H1 (cell line): ENCODE measurements around the gene CFAP92. TPM values are rescaled to one million over a fixed set of nuclear protein-coding genes. Genes with fewer than 3 reads are reported as not detected.

Experiments used
- CTCF ChIA-PET: fragments of 300-600 bp; sonication (Branson Sonifier 250); formaldehyde crosslinking; loops from one replicate; lab custom pipeline; 2021; ENCODE audit not compliant: partially characterized antibody; lab: Charles Lee
- POLR2A ChIA-PET: fragments of 300-600 bp; sonication (Branson Sonifier 250); formaldehyde crosslinking; loops from one replicate; lab custom pipeline; 2021; ENCODE audit warnings: inconsistent platforms; ENCODE audit not compliant: partially characterized antibody; lab: Charles Lee
- DNase-seq, 2 experiments: peaks; one replicate each; pipeline versions ENCODE4 v3.0.0 to v3.0.0-alpha.2; 2010 to 2022; ENCODE audit warnings: low spot score in 2 of 2, low read depth in 1 of 2, mixed read lengths in 1 of 2
- FAIRE-seq: peaks from 2 replicates; lab custom pipeline; 2011; peaks lifted over from hg19 to GRCh38; lab: Jason Lieb, UNC
- H2AFZ ChIP-seq: 2 replicates; pipeline ENCODE4 v1.8.1; 2012; ENCODE audit warnings: low read length, inconsistent platforms
- H2AK5ac ChIP-seq: 2 replicates; pipeline ENCODE4 v1.6.1; 2013; ENCODE audit warnings: low read depth, low read length
- H2BK120ac ChIP-seq: replicated peaks from 2 replicates; pipeline ENCODE3; 2013; ENCODE audit warnings: low read depth, low read length, inconsistent platforms
- H2BK12ac ChIP-seq: 2 replicates; pipeline ENCODE4 v1.6.1; 2013; ENCODE audit warnings: low read depth, low read length
- H2BK15ac ChIP-seq: 2 replicates; pipeline ENCODE4 v1.6.1; 2013; ENCODE audit warnings: low read length
- H2BK20ac ChIP-seq: 2 replicates; pipeline ENCODE4 v1.6.1; 2013; ENCODE audit warnings: low read length
- H2BK5ac ChIP-seq: 2 replicates; pipeline ENCODE4 v1.6.1; 2013; ENCODE audit warnings: low read depth, low read length
- H3K14ac ChIP-seq: 2 replicates; pipeline ENCODE4 v1.6.1; 2013; ENCODE audit warnings: inconsistent platforms; ENCODE audit not compliant: insufficient read length
- H3K18ac ChIP-seq: 2 replicates; pipeline ENCODE4 v1.6.1; 2013; ENCODE audit warnings: low read length; ENCODE audit errors: extremely low read depth
- H3K23ac ChIP-seq: 2 replicates; pipeline ENCODE4 v1.6.1; 2013; ENCODE audit warnings: inconsistent platforms; ENCODE audit not compliant: insufficient read length
- H3K23me2 ChIP-seq: 2 replicates; pipeline ENCODE4 v1.6.1; 2013; ENCODE audit warnings: low read depth, low read length
- H3K27ac ChIP-seq: 2 replicates; pipeline ENCODE4 v1.6.1; 2011; ENCODE audit warnings: low read depth, low read length, inconsistent platforms
- H3K27me3 ChIP-seq, 4 experiments: replicated peaks in 1 of 4; 1 replicate in 1 of 4; 2 replicates in 3 of 4; pipeline versions ENCODE4 v1.6.1 to v1.8.1; 2011 to 2013; ENCODE audit warnings: low read length in 3 of 4, mild to moderate bottlenecking in 3 of 4, inconsistent platforms in 2 of 4, mixed read lengths in 2 of 4, moderate library complexity in 1 of 4; ENCODE audit not compliant: control insufficient read depth in 3 of 4, insufficient read depth in 3 of 4; ENCODE audit errors: extremely low read depth in 1 of 4
- H3K36me3 ChIP-seq, 4 experiments: 2 replicates each; pipeline versions ENCODE4 v1.6.1 to v1.8.1; 2011 to 2013; ENCODE audit warnings: mild to moderate bottlenecking in 4 of 4, low read length in 3 of 4, moderate library complexity in 2 of 4, control low read depth in 1 of 4, inconsistent platforms in 1 of 4; ENCODE audit not compliant: insufficient read depth in 4 of 4, control insufficient read depth in 2 of 4
- H3K4ac ChIP-seq: replicated peaks from 2 replicates; pipeline ENCODE3; 2013; ENCODE audit warnings: low read length, low read depth, mixed read lengths, inconsistent platforms; ENCODE audit not compliant: insufficient read length
- H3K4me1 ChIP-seq, 4 experiments: replicated peaks in 1 of 4; 1 replicate in 1 of 4; 2 replicates in 3 of 4; pipeline versions ENCODE4 v1.6.1 to v1.8.1; 2011 to 2013; ENCODE audit warnings: low read length in 3 of 4, inconsistent platforms in 2 of 4, mixed read lengths in 1 of 4; ENCODE audit not compliant: insufficient read depth in 4 of 4, control insufficient read depth in 3 of 4
- H3K4me2 ChIP-seq, 2 experiments: 2 replicates each; pipeline versions ENCODE4 v1.6.1 to v1.8.1; 2011 to 2013; ENCODE audit warnings: low read depth in 2 of 2, low read length in 2 of 2, control low read depth in 1 of 2, inconsistent platforms in 1 of 2, mild to moderate bottlenecking in 1 of 2; ENCODE audit not compliant: insufficient read depth in 1 of 2
- H3K4me3 ChIP-seq, 4 experiments: fragments of 200-600, 300-600 bp in 1 of 4; sonication (generic), shearing (Covaris generic), sonication (Bioruptor Twin) in 1 of 4; 2 replicates each; pipeline versions ENCODE4 v1.5.1 to v1.8.1; 2011 to 2016; ENCODE audit warnings: low read length in 4 of 4, low read depth in 3 of 4, control low read depth in 2 of 4, inconsistent platforms in 2 of 4, mild to moderate bottlenecking in 2 of 4, mixed read lengths in 1 of 4, moderate library complexity in 1 of 4; ENCODE audit not compliant: insufficient read depth in 2 of 4; ENCODE audit errors: extremely low read depth in 1 of 4
- H3K56ac ChIP-seq: replicated peaks from 2 replicates; pipeline ENCODE3; 2013; ENCODE audit warnings: low read depth, mild to moderate bottlenecking, mixed read lengths, low read length, inconsistent platforms; ENCODE audit not compliant: insufficient read length
- H3K79me1 ChIP-seq: 2 replicates; pipeline ENCODE4 v1.6.1; 2013; ENCODE audit warnings: low read depth, low read length, control low read depth
- H3K79me2 ChIP-seq, 2 experiments: 2 replicates each; pipeline versions ENCODE4 v1.6.1 to v1.8.1; 2012 to 2013; ENCODE audit warnings: low read length in 2 of 2, mild to moderate bottlenecking in 2 of 2, inconsistent platforms in 1 of 2; ENCODE audit not compliant: insufficient read depth in 2 of 2, control insufficient read depth in 1 of 2
- H3K9ac ChIP-seq, 4 experiments: replicated peaks in 1 of 4; 1 replicate in 1 of 4; 2 replicates in 3 of 4; pipeline versions ENCODE4 v1.6.1 to v1.8.1; 2011 to 2013; ENCODE audit warnings: low read depth in 3 of 4, low read length in 3 of 4, control low read depth in 2 of 4, mild to moderate bottlenecking in 2 of 4, moderate library complexity in 2 of 4, inconsistent platforms in 1 of 4; ENCODE audit errors: extremely low read depth in 1 of 4
- H3K9me3 ChIP-seq, 2 experiments: 2 replicates each; pipeline versions ENCODE4 v1.6.1 to v1.8.1; 2012 to 2013; ENCODE audit warnings: mild to moderate bottlenecking in 2 of 2, moderate library complexity in 2 of 2, control low read depth in 1 of 2, inconsistent platforms in 1 of 2, low read depth in 1 of 2, low read length in 1 of 2, mixed read lengths in 1 of 2; ENCODE audit not compliant: insufficient read depth in 2 of 2
- H4K20me1 ChIP-seq, 2 experiments: replicated peaks in 1 of 2; 2 replicates each; pipeline versions ENCODE3 to v1.8.1; 2011 to 2013; ENCODE audit warnings: inconsistent platforms in 2 of 2, low read length in 2 of 2, mild to moderate bottlenecking in 1 of 2; ENCODE audit not compliant: insufficient read depth in 2 of 2, control insufficient read depth in 1 of 2
- H4K5ac ChIP-seq: 2 replicates; pipeline ENCODE4 v1.6.1; 2013; ENCODE audit warnings: low read length, low read depth, mixed read lengths, inconsistent platforms; ENCODE audit not compliant: insufficient read length
- H4K8ac ChIP-seq: 2 replicates; pipeline ENCODE4 v1.8.0; 2013; ENCODE audit warnings: mild to moderate bottlenecking, moderate library complexity, low read length, inconsistent platforms; ENCODE audit not compliant: insufficient read depth; ENCODE audit errors: extremely low read depth
- H4K91ac ChIP-seq: replicated peaks from 2 replicates; pipeline ENCODE3; 2013; ENCODE audit warnings: low read length, mixed read lengths, inconsistent platforms; ENCODE audit not compliant: insufficient read length
- HDAC2 ChIP-seq, 2 experiments: fragments of 300-600 bp in 1 of 2; sonication (generic) in 1 of 2; IDR thresholded peaks; 2 replicates each; pipeline ENCODE4 v1.6.1; 2011 to 2012; ENCODE audit warnings: low read depth in 2 of 2, low read length in 2 of 2, mild to moderate bottlenecking in 2 of 2, moderate library complexity in 2 of 2, borderline replicate concordance in 1 of 2, inconsistent platforms in 1 of 2
- RFX5 ChIP-seq: IDR thresholded peaks from 2 replicates; pipeline ENCODE4 v1.6.1; 2011; ENCODE audit warnings: low read depth, low read length, improper control_type of control experiment, borderline replicate concordance
- TCF12 ChIP-seq: IDR thresholded peaks from 2 replicates; pipeline ENCODE4 v1.6.1; 2011; ENCODE audit warnings: low read depth, mild to moderate bottlenecking, low read length
- WGBS, 2 experiments: shearing (Covaris generic) in 1 of 2; methylation state at CpG; one replicate each; pipeline versions ENCODE4 v1.1.6 to v1.1.7; 2013 to 2015; ENCODE audit warnings: low lambda C conversion rate in 2 of 2, mixed read lengths in 2 of 2, inconsistent platforms in 1 of 2, low coverage in 1 of 2, missing lambda C conversion rate in 1 of 2; ENCODE audit not compliant: insufficient replicate concordance in 2 of 2, insufficient coverage in 1 of 2, insufficient read length in 1 of 2; ENCODE audit errors: extremely low coverage in 1 of 2, missing lambda C conversion rate in 1 of 2; 5-methylcytosine and 5-hydroxymethylcytosine counted together
- polyA plus RNA-seq, 7 experiments: library from polyadenylated mRNA; depleted of rRNA in 3 of 7; stranded (reverse) in 5 of 7; unstranded in 2 of 7; fragments of >200 nt in 5 of 7; fragments of 200-250 nt in 2 of 7; gene quantifications; 1 replicate in 5 of 7; 2 replicates in 1 of 7; 4 replicates in 1 of 7; pipeline versions ENCODE4 v1.2.1 to v1.2.3, GENCODE V29; 2011 to 2013; ENCODE audit warnings: missing spikeins in 2 of 7, mixed read lengths in 2 of 7
- total RNA-seq: library from RNA; stranded (reverse); fragmentation: NEBNext Ultra II Directional; extraction: Animal tissue kit (Norgen Biotek cat#: 25700); gene quantifications from 2 replicates; pipeline ENCODE4 v1.2.1, GENCODE V29; 2021

Gene CFAP92
- total and polyA plus RNA-seq, 2 of the 8 experiments (the other 6 are each of a cell fraction or from before 2014, with no cell fraction given), result 0.77 to 2.0 TPM

DNA sequence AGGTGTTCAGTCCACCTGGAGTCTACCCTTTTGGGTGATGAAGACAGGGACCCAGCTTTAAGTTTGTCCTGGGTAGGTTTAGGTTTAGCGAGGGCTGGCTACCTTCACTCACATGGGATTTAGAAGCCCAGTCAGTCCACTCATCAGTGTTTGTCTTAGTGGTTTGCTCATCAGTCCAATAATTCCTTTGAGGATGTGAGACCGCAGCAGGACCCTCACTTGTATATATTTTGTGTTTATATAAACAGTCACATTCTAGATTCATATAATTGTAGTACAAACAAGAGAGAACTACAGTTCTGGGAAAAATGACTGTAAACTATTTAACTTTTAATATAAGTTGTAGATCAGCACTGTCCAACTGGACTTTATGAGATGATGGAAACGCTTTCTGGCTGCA is 25.4 kb upstream of the CFAP92 start:
- H2AK5ac ChIP-seq, result no peak overlapping the region
- no peak overlapping the region for H3K9ac ChIP-seq
- H3K23ac ChIP-seq, result no peak overlapping the region
- H3K4me1 ChIP-seq, result peaks cover 0 to 7% (median 1%) of the 10 kb centered on the region in 4 experiments; a peak in 2 of 7 replicates
- no peak overlapping the region for H3K18ac ChIP-seq
- no peak overlapping the region for H2BK20ac ChIP-seq
- H2BK5ac ChIP-seq, result no peak overlapping the region
- no peak overlapping the region for H3K27ac ChIP-seq
- TF ChIP-seq HDAC2 (IDR thresholded peaks at IDR 0.05; ENCODE audit: borderline replicate concordance in 1 of 2, low read depth in 2 of 2, low read length in 2 of 2) (no peak), TCF12 (no peak), RFX5 (no peak)
- no peak overlapping the region for H2BK12ac ChIP-seq
- no peak overlapping the region for H3K4ac ChIP-seq
- H4K20me1 ChIP-seq, result no peaks in the 10 kb centered on the region
- no peak overlapping the region for H3K56ac ChIP-seq
- H3K4me2 ChIP-seq, result no peak overlapping the region
- no peak overlapping the region for H4K91ac ChIP-seq
- H3K79me2 ChIP-seq, result no peaks in the 10 kb centered on the region
- H3K36me3 ChIP-seq, result no peaks in the 10 kb centered on the region
- DNase-seq (no peak), FAIRE-seq (no peak)
- H3K27me3 ChIP-seq, result peaks cover 0 to 4% (median 0%) of the 10 kb centered on the region in 4 experiments; a peak in 1 of 7 replicates
- 84% methylated on average over 3 of the region's 3 CpGs; no CpG with 5 or more reads in 1 of the 2 experiments for WGBS, 2 experiments
- H3K9me3 ChIP-seq, result no peaks in the 10 kb centered on the region
- no peaks in the 10 kb centered on the region for H3K23me2 ChIP-seq
- H3K14ac ChIP-seq, result no peak overlapping the region
- H3K4me3 ChIP-seq, result no peak overlapping the region
- H4K5ac ChIP-seq, result no peak overlapping the region
- H2BK120ac ChIP-seq, result no peak overlapping the region
- H4K8ac ChIP-seq, result no peak overlapping the region
- POLR2A ChIA-PET, result no interaction called here
- H2AFZ ChIP-seq, result no peak overlapping the region
- H2BK15ac ChIP-seq, result no peak overlapping the region
- CTCF ChIA-PET, result interaction anchor here (0.6 to 10.0 kb wide), 3 partner anchors 8 to 49 kb away, joined by 3 to 58 read pairs (median 5); no protein-coding TSS in a partner anchor
- H3K79me1 ChIP-seq, result no peaks in the 10 kb centered on the region
